ENCODE data around the gene ITIH2. TPM values are rescaled to one million over a fixed set of nuclear protein-coding genes. Genes with fewer than 3 reads are reported as not detected.

The ITIH2 gene
- total and polyA plus RNA-seq, 5 donors from 2014 or later, result not detected

DNA sequence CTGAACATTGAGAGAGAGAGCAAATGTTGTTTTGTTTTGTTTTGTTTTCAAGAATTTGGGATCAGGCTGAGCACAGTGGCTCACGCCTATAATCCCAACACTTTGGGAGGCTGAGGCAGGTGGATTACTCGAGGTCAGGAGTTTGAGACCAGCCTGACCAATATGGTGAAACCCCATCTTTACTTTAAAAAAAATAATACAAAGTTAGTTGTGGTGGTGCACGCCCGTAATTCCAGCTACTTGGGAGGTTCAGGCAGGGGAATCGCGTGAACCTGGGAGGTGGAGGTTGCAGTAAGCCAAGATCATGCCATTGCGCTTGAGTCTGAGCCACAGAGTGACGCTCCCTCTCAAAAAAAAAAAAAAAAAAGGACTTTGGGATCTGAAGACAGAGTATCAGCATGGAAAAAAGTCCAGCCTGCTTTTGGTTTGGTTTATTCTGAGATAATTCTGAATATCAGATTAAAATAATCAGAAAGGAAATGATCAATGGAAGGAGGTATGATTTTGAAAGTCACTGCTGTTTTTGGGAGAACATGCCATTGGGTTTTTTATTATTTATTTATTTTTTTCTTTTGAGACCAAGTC is 1.9 kb upstream of the ITIH2 start:
- H3K4me3 Mint-ChIP-seq, result no peak overlapping the region
- H3K27ac ChIP-seq (ENCODE audit: insufficient read depth, low read length, poor library complexity, severe bottlenecking), result no peak overlapping the region

GRCh38 chr10:7702288-7702812 is 766 bp upstream of the ITIH2 start:
- ATAC-seq (ENCODE audit: low read depth in 2 of 2), result no peak
- H3K4me3 Mint-ChIP-seq, result no peak overlapping the region
- H3K36me3 Mint-ChIP-seq, result no peaks in the 10 kb centered on the region
- no peak overlapping the region for H3K27ac ChIP-seq (ENCODE audit: insufficient read depth, low read length, poor library complexity, severe bottlenecking)
- no peak overlapping the region for H3K4me3 ChIP-seq (ENCODE audit: low read depth, low read length)
- no peaks in the 10 kb centered on the region for H3K4me1 Mint-ChIP-seq
- H3K9me3 Mint-ChIP-seq, result peaks cover 0 to 6% (median 0%) of the 10 kb centered on the region in 7 donors
- H3K36me3 ChIP-seq (ENCODE audit: control insufficient read depth, insufficient read depth, low read length), result no peaks in the 10 kb centered on the region
- no peak overlapping the region for H3K27ac Mint-ChIP-seq
- no peak for DNase-seq
- no peaks in the 10 kb centered on the region for H3K4me1 ChIP-seq (ENCODE audit: control insufficient read depth, insufficient read depth, low read length, poor library complexity, severe bottlenecking)
- H3K9me3 ChIP-seq (ENCODE audit: control insufficient read depth in 2 of 2, low read length in 2 of 2), result no peaks in the 10 kb centered on the region
- peaks cover 40% of the 10 kb centered on the region for H3K27me3 Mint-ChIP-seq
- no peaks in the 10 kb centered on the region for H3K27me3 ChIP-seq (ENCODE audit: control insufficient read depth, insufficient read depth, low read length)

More for the DNA sequence above, 1.9 kb upstream of the ITIH2 start:
- peaks cover 0 to 6% (median 0%) of the 10 kb centered on the region in 7 donors for H3K9me3 Mint-ChIP-seq
- H3K36me3 Mint-ChIP-seq, result no peaks in the 10 kb centered on the region
- Histone ChIP-seq H3K36me3 (ENCODE audit: control insufficient read depth, insufficient read depth, low read length) (no peaks in the 10 kb centered on the region), H3K9me3 (ENCODE audit: control insufficient read depth in 2 of 2, low read length in 2 of 2) (no peaks in the 10 kb centered on the region), H3K4me3 (ENCODE audit: low read depth, low read length) (no peak overlapping the region), H3K27me3 (ENCODE audit: control insufficient read depth, insufficient read depth, low read length) (no peaks in the 10 kb centered on the region), H3K4me1 (ENCODE audit: control insufficient read depth, insufficient read depth, low read length, poor library complexity, severe bottlenecking) (no peaks in the 10 kb centered on the region)
- no peaks in the 10 kb centered on the region for H3K4me1 Mint-ChIP-seq
- H3K27me3 Mint-ChIP-seq, result peaks cover 35% of the 10 kb centered on the region
- ATAC-seq (ENCODE audit: low read depth in 2 of 2), result no peak
- no peak for DNase-seq
- H3K27ac Mint-ChIP-seq, result no peak overlapping the region

DNA sequence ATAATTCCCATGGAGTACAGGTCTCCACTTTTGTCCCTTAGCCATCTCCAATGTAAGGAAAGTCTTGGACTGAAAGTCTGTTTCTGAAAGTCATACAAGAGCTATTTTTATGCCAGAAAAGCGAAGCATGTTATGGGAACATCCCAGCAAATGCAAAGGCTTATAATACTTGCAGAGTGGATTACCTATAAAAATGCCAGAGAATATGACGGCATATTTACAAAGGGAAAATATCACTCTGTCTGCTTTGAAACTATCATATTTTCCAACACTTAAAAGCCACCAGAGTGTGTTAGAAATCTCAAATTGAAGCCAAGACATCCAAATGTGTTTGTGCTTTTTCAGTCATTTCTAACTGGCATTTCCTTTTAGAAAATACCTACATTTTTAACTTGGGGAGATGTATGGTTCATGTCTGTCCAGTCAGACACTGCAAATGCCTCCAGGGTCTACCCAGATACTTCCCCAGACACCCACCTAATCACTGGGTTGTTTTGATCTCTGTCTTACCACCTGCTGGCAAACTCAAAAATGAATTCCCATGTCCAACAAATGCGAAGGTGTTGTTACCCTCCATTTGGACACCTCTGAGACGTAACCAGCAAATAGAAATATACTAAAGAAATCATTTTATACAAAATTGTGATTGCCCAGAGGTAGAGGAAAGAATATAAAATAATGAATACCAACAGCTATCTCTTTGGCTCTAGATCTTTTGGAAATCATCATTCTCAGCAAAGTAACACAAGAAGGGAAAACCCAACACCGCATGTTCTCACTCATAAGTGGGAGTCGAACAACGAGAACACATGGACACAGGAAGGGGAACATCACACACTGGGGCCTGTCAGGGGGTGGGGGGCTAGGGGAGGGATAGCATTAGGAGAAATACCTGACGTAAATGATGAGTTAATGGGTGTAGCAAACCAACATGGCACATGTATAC is 1.2 kb downstream of the ITIH2 start:
- ATAC-seq (ENCODE audit: low read depth in 2 of 2) (no peak), DNase-seq (no peak)
- Histone ChIP-seq H3K27me3 (ENCODE audit: control insufficient read depth, insufficient read depth, low read length) (peaks cover 3% of the 10 kb centered on the region), H3K4me3 (ENCODE audit: low read depth, low read length) (no peak overlapping the region), H3K36me3 (ENCODE audit: control insufficient read depth, insufficient read depth, low read length) (no peaks in the 10 kb centered on the region), H3K4me1 (ENCODE audit: control insufficient read depth, insufficient read depth, low read length, poor library complexity, severe bottlenecking) (no peaks in the 10 kb centered on the region), H3K9me3 (ENCODE audit: control insufficient read depth in 2 of 2, low read length in 2 of 2) (no peaks in the 10 kb centered on the region), H3K27ac (ENCODE audit: insufficient read depth, low read length, poor library complexity, severe bottlenecking) (no peak overlapping the region)
- Mint-ChIP-seq H3K27ac (no peak overlapping the region), H3K9me3 (peaks cover 0 to 6% (median 0%) of the 10 kb centered on the region in 7 donors), H3K4me1 (no peaks in the 10 kb centered on the region), H3K27me3 (peaks cover 45% of the 10 kb centered on the region), H3K4me3 (no peak overlapping the region), H3K36me3 (no peaks in the 10 kb centered on the region)

GRCh38 chr10:7705341-7705740 is 2.2 kb downstream of the ITIH2 start:
- Histone ChIP-seq H3K27ac (ENCODE audit: insufficient read depth, low read length, poor library complexity, severe bottlenecking) (no peak overlapping the region), H3K4me1 (ENCODE audit: control insufficient read depth, insufficient read depth, low read length, poor library complexity, severe bottlenecking) (no peaks in the 10 kb centered on the region), H3K27me3 (ENCODE audit: control insufficient read depth, insufficient read depth, low read length) (peaks cover 3% of the 10 kb centered on the region), H3K36me3 (ENCODE audit: control insufficient read depth, insufficient read depth, low read length) (no peaks in the 10 kb centered on the region), H3K9me3 (ENCODE audit: control insufficient read depth in 2 of 2, low read length in 2 of 2) (no peaks in the 10 kb centered on the region), H3K4me3 (ENCODE audit: low read depth, low read length) (no peak overlapping the region)
- H3K4me3 Mint-ChIP-seq, result no peak overlapping the region
- DNase-seq (no peak), ATAC-seq (ENCODE audit: low read depth in 2 of 2) (no peak)
- peaks cover 0 to 6% (median 0%) of the 10 kb centered on the region in 7 donors for H3K9me3 Mint-ChIP-seq
- H3K27ac Mint-ChIP-seq, result no peak overlapping the region
- H3K36me3 Mint-ChIP-seq, result no peaks in the 10 kb centered on the region
- peaks cover 41% of the 10 kb centered on the region for H3K27me3 Mint-ChIP-seq
- H3K4me1 Mint-ChIP-seq, result no peaks in the 10 kb centered on the region

DNA sequence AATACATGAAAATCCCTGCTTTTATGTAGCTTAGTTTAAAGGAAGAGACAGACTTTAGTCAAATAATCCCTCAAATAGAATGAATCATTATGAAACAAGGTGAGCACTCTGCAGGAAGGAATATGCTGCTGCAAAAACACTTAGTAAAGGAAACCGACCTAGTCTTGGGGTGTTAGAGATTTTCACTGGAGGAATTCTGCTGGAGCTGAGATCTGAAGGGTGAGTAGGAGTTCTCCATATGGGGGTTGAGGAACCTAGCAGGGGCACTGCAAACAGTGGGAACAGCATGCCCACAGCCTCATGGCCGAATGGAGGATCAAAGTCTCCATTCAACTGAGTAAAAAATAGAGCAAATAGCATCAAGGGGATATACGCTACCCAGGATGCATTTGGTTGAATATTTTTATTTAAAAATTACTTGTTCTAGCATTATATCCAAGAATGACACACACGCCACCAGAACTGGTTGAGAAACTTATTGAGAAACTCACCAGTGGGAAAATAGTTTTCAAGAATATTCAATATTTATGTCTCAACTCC is 3.5 kb downstream of the ITIH2 start:
- peaks cover 0 to 4% (median 0%) of the 10 kb centered on the region in 7 donors for H3K9me3 Mint-ChIP-seq
- Histone ChIP-seq H3K27me3 (ENCODE audit: control insufficient read depth, insufficient read depth, low read length) (peaks cover 3% of the 10 kb centered on the region), H3K27ac (ENCODE audit: insufficient read depth, low read length, poor library complexity, severe bottlenecking) (no peak overlapping the region), H3K4me1 (ENCODE audit: control insufficient read depth, insufficient read depth, low read length, poor library complexity, severe bottlenecking) (no peaks in the 10 kb centered on the region), H3K9me3 (ENCODE audit: control insufficient read depth in 2 of 2, low read length in 2 of 2) (no peaks in the 10 kb centered on the region), H3K4me3 (ENCODE audit: low read depth, low read length) (no peak overlapping the region), H3K36me3 (ENCODE audit: control insufficient read depth, insufficient read depth, low read length) (no peaks in the 10 kb centered on the region)
- no peak for ATAC-seq (ENCODE audit: low read depth in 2 of 2)
- no peak for DNase-seq
- H3K36me3 Mint-ChIP-seq, result no peaks in the 10 kb centered on the region
- no peaks in the 10 kb centered on the region for H3K4me1 Mint-ChIP-seq
- no peak overlapping the region for H3K27ac Mint-ChIP-seq
- peaks cover 36% of the 10 kb centered on the region for H3K27me3 Mint-ChIP-seq
- H3K4me3 Mint-ChIP-seq, result no peak overlapping the region

DNA sequence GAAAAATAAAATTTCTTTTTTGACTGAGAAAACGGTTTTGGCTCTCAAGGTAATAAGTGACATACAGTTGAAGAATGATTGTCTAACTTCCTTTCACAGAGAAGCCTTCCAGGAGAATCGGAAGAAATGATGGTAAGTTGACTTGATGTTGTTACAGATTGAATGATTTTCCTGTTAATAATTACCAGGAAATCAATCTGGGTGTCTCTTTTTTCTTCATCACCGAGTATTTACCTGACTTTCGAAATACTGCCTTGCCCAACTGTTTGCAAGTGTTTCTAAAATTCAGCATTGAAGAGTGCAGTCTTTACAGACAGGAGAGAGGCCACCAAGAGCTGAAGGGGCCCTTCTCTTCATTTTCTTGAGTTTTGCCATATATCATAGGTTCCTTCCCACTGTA is 4.0 kb downstream of the ITIH2 start:
- H3K27me3 Mint-ChIP-seq, result peaks cover 36% of the 10 kb centered on the region

DNA sequence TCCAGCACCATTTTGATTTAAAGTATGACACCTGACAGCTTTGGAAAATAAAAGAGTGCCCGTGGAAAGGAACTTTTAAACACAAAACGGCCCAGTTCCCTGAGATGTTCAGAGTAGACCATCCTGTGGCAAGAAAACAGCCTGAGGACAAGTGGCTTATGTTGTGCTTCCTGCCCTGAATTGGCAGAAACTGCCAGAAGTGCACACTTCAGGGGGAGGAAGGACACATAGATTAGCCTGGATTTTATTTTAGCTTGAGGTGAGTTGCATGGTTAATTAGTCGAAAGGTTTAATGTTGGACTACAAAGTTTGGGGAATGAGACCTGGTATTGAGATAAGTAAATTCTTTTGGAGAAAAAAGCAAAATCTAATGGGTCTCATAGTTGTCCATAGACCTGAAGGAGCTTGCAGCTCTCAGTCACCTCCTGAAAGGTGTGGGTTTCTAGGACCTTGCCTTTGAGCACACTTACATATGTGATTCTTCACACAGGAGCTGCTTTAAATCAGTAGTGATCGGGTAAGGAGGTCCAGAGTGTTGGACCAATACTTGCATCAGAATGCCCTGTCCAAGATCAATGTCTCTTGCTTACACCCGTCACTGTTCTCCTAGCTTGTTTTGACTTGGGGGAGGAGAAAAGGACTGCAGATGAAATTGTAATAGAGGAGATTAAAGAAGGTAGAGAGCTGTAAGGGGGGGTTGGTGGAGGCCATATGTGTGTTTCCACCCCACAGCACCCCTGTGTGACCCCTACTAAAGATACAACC is 4.9 kb downstream of the ITIH2 start:
- no peaks in the 10 kb centered on the region for H3K36me3 ChIP-seq (ENCODE audit: control insufficient read depth, insufficient read depth, low read length)
- H3K27ac Mint-ChIP-seq, result no peak overlapping the region
- no peaks in the 10 kb centered on the region for H3K9me3 ChIP-seq (ENCODE audit: control insufficient read depth in 2 of 2, low read length in 2 of 2)
- peaks cover 3% of the 10 kb centered on the region for H3K27me3 ChIP-seq (ENCODE audit: control insufficient read depth, insufficient read depth, low read length)
- H3K4me3 Mint-ChIP-seq, result no peak overlapping the region
- no peak overlapping the region for H3K4me3 ChIP-seq (ENCODE audit: low read depth, low read length)
- H3K36me3 Mint-ChIP-seq, result no peaks in the 10 kb centered on the region
- H3K27me3 Mint-ChIP-seq, result peaks cover 30% of the 10 kb centered on the region
- H3K9me3 Mint-ChIP-seq, result peaks cover 0 to 4% (median 0%) of the 10 kb centered on the region in 7 donors
- no peaks in the 10 kb centered on the region for H3K4me1 Mint-ChIP-seq
- no peak overlapping the region for H3K27ac ChIP-seq (ENCODE audit: insufficient read depth, low read length, poor library complexity, severe bottlenecking)
- ATAC-seq (ENCODE audit: low read depth in 2 of 2) (no peak), DNase-seq (no peak)
- no peaks in the 10 kb centered on the region for H3K4me1 ChIP-seq (ENCODE audit: control insufficient read depth, insufficient read depth, low read length, poor library complexity, severe bottlenecking)

More for the DNA sequence above, 4.0 kb downstream of the ITIH2 start:
- H3K9me3 ChIP-seq (ENCODE audit: control insufficient read depth in 2 of 2, low read length in 2 of 2), result no peaks in the 10 kb centered on the region
- no peaks in the 10 kb centered on the region for H3K36me3 ChIP-seq (ENCODE audit: control insufficient read depth, insufficient read depth, low read length)
- DNase-seq (no peak), ATAC-seq (ENCODE audit: low read depth in 2 of 2) (no peak)
- H3K27me3 ChIP-seq (ENCODE audit: control insufficient read depth, insufficient read depth, low read length), result peaks cover 3% of the 10 kb centered on the region
- Mint-ChIP-seq H3K4me1 (no peaks in the 10 kb centered on the region), H3K27ac (no peak overlapping the region), H3K36me3 (no peaks in the 10 kb centered on the region), H3K9me3 (peaks cover 0 to 4% (median 0%) of the 10 kb centered on the region in 7 donors), H3K4me3 (no peak overlapping the region)
- H3K4me3 ChIP-seq (ENCODE audit: low read depth, low read length), result no peak overlapping the region
- H3K4me1 ChIP-seq (ENCODE audit: control insufficient read depth, insufficient read depth, low read length, poor library complexity, severe bottlenecking), result no peaks in the 10 kb centered on the region
- no peak overlapping the region for H3K27ac ChIP-seq (ENCODE audit: insufficient read depth, low read length, poor library complexity, severe bottlenecking)
